HS-5 (cell line): ENCODE measurements around the gene TBC1D22A.

Experiments used
- DNase-seq: peaks from one replicate; pipeline ENCODE4 v3.0.0-alpha.2; 2012; ENCODE audit warnings: low read depth

TBC1D22A gene

GRCh38 chr22:47032956-47033647 lies 270.7 kb downstream of the TBC1D22A start:
- no peak for DNase-seq

GRCh38 chr22:47033648-47034000 lies 271.2 kb downstream of the TBC1D22A start:
- no peak for DNase-seq

- no peak for DNase-seq
Observed at GRCh38 chr22:47034076-47034808, 271.8 kb downstream of the TBC1D22A start.

GRCh38 chr22:47034905-47035419 lies 272.5 kb downstream of the TBC1D22A start:
- no peak for DNase-seq

GRCh38 chr22:47035425-47035881 lies 273.0 kb downstream of the TBC1D22A start:
- DNase-seq, result no peak

- no peak for DNase-seq
Observed at GRCh38 chr22:47036352-47036751, 273.9 kb downstream of the TBC1D22A start.

- DNase-seq, result no peak
Observed at GRCh38 chr22:47036936-47037485, 274.6 kb downstream of the TBC1D22A start.

- no peak for DNase-seq
Observed at GRCh38 chr22:47038206-47038835, 275.9 kb downstream of the TBC1D22A start.

- DNase-seq, result no peak
Observed at GRCh38 chr22:47039356-47039755, 276.9 kb downstream of the TBC1D22A start.

- DNase-seq, result no peak
Observed at GRCh38 chr22:47040486-47041270, 278.2 kb downstream of the TBC1D22A start.

GRCh38 chr22:47041271-47042115 lies 279.0 kb downstream of the TBC1D22A start:
- DNase-seq, result no peak

GRCh38 chr22:47042116-47042825 lies 279.8 kb downstream of the TBC1D22A start:
- no peak for DNase-seq

GRCh38 chr22:47042861-47043496 lies 280.5 kb downstream of the TBC1D22A start:
- no peak for DNase-seq

- no peak for DNase-seq
Observed at GRCh38 chr22:47043835-47044721, 281.6 kb downstream of the TBC1D22A start.

- DNase-seq, result no peak
Observed at GRCh38 chr22:47044722-47045535, 282.5 kb downstream of the TBC1D22A start.

- no peak for DNase-seq
Observed at GRCh38 chr22:47045691-47046410, 283.4 kb downstream of the TBC1D22A start.
